NCI-H2196 treated with DMSO at 0.1 percent for 48 hours (cell line): ENCODE measurements around the gene GDAP2.
"Not testable (repeated sequence)": the region's sequence is repeated elsewhere in the genome, so short reads cannot be mapped to it uniquely, and the experiment has no call there.

Experiments used
- DNase-seq: peaks from one replicate; lab custom pipeline; 2025; ENCODE audit not compliant: unreplicated experiment; lab: John Stamatoyannopoulos, UW

Gene GDAP2, protein sequence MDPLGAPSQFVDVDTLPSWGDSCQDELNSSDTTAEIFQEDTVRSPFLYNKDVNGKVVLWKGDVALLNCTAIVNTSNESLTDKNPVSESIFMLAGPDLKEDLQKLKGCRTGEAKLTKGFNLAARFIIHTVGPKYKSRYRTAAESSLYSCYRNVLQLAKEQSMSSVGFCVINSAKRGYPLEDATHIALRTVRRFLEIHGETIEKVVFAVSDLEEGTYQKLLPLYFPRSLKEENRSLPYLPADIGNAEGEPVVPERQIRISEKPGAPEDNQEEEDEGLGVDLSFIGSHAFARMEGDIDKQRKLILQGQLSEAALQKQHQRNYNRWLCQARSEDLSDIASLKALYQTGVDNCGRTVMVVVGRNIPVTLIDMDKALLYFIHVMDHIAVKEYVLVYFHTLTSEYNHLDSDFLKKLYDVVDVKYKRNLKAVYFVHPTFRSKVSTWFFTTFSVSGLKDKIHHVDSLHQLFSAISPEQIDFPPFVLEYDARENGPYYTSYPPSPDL

DNA sequence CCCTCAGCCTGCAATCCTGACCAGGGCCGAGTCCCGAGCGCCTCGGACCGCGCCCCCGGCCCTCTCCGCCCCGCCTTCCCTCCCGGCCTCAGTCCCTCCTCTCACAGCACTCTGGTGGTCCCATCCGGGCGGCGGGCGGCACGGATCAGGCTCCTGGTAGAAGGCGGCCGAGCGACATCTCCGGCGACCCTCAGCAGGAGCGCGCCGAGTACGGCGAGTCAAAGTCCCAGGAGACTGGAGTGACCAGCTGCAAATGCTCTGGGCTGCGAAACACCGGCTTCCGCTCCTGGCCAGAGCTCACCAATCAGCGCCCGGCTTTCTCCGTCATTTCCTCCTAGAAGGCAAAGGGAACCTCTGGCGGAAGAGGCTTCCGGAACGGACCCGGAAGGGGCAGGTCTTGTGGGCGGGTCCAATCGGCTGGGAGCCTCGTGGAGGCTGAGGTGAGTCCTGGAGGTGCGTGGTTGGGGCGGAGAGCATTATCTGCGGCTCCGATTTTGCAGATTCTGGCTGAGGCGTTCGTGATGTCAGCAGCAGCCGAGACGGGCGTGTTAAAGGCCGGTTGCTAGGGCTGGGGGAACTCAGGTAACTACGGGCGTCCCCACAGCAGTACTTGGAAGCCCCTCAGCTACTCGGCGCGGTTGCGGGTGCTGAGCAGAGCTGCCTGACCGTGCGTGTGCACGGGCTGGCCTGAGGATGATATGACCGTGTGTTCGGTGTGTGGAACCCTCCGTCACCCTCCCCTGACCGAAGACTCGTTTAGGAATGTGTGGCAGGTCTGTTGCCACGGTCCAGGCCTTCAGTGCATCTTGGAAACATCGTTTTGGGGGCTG is at the start of gene GDAP2, which contains the start of gene WDR3:
Gene GDAP2, minus strand, starts transcription at position 279 of the 830 bp plus-strand sequence. CDS start 9,264 bp downstream, outside the sequence.
Gene WDR3, plus strand, starts transcription at position 397 of the 830 bp plus-strand sequence. CDS start 3,581 bp downstream, outside the sequence.
- peak; percentile 96 for DNase-seq

- DNase-seq: no peak
Observed at GRCh38 chr1:117976381-117976780, 47.0 kb upstream of the GDAP2 start.

DNA sequence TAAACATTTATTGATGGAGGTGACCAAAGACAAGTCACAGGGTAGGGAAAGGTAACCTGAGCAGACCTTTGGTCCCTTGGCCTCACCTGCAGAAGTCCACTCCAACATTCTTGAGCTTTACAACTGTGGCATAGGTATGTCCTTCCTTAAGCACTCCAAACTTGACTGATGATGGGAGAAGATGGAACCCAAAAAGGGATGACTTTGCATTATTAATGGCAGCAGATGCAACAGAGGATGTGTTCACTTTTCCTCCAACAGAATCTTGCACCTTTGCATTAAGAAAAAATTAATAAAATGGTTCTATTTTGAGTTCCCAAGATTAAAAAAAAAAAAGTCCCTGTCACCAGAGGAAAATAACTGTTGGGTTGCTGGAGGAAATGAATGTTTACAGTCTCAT is 42.4 kb upstream of the GDAP2 start:
- no peak for DNase-seq

DNA sequence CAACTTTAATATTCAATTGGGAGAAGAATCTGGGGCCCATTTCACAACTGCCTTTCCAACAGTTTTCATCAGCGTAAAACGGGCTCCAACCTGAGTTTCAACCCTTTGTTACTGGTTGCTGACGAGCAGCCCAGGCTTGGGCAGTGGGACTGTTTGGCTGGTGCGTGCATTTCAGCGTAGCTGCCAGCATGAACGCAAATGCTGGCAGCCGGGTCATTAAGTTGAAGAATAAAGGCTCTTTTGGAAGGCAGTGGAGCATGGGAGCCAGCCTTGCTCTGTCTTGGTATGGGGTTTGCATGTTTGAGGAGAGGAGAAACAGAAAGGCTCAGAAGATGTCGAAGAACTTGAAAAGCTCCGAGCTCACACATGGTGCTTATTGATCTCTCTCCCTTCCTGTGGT is 40.8 kb upstream of the GDAP2 start:
- DNase-seq: no peak

DNA sequence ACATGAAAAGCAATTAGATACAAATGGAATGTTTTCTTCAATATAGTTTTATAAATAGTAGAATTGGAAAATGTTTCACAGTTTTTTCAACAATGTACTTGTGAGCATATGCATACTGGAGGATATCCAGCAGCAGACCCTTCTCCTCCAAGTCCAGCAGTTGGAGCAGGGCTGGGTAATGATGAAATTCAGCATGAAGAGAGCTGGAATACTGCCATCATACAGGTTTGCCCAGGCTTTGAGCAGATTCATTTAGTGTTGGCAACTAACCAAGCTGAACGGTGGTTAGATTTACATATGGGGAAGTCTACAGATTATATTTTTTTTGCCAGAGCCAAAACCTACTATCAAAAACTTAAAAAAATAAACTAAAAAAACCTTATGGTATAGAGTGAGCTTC is 38.5 kb upstream of the GDAP2 start:
- peak; percentile 17 for DNase-seq

GRCh38 chr1:117967477-117967876 is 38.1 kb upstream of the GDAP2 start:
- no peak for DNase-seq

DNA sequence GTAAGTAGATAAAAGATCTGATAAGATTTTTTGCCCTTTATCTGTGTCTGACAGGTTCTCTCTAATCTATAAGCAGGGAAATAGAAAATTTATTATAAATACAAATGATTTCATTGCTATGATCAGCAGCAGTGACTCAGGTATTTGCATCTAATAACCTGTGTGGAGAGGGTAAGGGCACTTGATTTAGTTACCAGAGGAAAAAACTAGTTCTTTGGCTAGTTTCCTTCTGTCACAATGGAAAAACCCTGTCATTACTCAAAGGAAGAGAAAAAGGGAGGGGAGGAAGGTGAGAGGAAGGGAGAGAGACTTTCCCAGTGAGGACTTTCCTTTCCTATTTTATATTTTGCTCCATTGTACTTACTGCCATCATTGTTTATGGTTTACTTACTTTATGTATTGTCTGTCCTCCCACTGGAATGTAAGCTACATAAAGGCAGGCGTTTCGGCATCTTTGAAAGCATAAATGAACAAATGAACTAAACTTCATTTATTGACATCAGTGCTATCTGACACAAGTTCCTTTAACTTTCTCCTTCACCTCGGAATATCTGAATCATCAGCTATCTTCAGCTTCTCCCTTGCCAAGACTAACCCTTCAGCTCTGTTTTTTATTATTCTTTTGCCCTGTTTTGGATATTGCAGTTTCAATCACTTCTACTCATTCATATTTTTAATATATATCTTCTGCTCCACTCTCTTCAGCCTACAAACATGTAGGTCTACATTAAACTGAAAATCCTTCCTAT is 35.0 kb upstream of the GDAP2 start:
- DNase-seq: no peak

DNA sequence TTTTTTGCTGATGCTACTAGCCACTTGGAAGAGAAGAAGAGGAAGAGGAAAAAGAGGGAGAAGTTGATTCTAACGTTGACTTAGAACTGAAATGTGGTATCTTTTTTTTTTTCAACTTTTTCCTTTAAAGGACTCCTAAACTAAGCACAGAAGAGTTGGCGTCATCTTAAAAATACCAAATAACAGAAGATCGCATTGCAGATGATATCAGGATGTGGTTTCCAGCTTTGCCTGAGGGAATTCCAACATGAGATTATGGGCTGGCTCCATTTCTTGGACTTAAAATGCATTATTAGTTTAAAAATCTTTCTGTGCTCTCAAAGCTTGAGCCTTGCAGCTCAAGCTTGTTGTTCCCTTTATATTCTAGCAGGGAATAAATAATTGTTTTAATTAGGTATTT is 29.9 kb upstream of the GDAP2 start:
- no peak for DNase-seq

DNA sequence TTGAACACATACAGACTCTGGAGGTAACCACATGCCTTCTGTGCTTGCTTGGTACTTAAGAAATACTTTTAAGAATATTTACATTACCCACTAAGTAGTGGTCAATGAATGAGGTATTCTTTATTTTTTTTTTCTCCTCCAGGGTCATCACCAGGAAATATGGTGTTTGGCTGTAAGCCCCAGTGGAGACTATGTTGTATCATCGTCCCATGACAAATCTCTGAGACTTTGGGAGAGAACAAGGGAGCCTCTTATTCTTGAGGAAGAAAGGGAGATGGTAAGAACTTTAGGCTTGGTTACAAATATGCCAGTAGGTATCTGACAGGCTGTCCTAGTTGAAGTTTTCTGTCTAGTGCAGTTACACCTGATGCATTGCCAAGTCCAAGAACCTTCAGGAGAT is 23.0 kb upstream of the GDAP2 start:
- DNase-seq: no peak

DNA sequence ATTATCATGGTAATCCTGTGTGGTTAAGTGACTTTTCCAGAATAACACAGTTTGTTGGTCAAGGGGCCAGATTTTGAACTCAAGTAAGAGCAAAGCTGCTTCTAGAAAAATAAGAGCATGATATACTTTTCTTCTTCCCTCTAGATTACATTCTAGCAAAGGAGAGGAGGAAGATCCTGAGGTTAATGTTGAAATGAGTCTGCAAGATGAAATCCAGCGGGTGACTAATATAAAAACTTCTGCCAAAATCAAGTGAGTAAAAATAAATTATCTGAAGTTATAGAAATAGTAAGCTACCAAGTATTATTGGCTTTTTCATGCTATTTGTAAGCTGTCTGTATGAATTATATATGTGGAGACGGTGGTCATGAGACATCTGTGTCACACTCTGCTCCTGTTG is 12.9 kb upstream of the GDAP2 start:
- DNase-seq: no peak

- no peak for DNase-seq
Observed at GRCh38 chr1:117933769-117934168, 4.3 kb upstream of the GDAP2 start.

- DNase-seq: no peak
Observed at GRCh38 chr1:117932576-117932975, 3.2 kb upstream of the GDAP2 start.

GRCh38 chr1:117930484-117930883 is 1.1 kb upstream of the GDAP2 start:
- no peak for DNase-seq

- DNase-seq: no peak
Observed at GRCh38 chr1:117930173-117930447, 689 bp upstream of the GDAP2 start.

DNA sequence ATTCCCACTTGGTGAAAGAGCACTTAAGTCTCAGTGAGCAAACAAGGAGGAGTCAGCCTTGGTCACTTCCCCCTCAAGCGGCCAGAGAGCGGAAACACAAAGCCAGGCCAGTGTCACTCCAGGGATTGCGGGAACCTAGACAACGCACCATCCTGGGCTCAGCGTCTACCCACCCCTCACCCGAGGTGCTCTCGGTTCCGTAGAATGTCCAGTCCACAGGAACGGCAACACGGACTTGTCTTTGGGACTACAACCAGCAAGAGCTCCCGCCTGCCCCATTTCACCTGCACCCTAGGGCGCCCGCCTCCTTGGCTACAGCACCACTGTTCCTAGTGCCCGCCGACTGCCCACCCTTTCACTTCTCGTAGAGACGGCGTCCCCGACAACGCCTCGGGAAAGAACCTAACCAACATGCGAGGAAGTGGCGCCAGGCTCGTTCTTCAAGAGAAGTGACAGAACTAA is 509 bp downstream of the GDAP2 start:
- DNase-seq: peak; percentile 60

DNA sequence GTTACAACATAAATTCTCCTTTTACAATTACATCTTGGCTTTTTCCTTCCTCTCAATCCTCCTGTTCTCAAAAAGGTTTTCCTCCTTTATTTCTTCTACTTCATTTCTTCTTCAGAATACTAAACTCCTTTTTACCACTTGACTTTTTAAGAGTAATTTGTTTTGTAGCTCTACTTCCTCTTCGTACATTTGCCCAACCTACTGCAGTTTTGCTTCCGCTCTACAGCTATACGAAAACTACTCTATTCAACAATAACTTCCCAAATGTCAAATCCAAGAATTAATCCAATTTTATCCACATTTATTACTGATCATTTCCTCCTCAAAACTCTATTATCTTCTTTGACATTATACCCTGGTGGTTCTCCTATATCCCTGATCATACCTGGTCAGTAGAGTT is 3.4 kb downstream of the GDAP2 start:
- DNase-seq: no peak

DNA sequence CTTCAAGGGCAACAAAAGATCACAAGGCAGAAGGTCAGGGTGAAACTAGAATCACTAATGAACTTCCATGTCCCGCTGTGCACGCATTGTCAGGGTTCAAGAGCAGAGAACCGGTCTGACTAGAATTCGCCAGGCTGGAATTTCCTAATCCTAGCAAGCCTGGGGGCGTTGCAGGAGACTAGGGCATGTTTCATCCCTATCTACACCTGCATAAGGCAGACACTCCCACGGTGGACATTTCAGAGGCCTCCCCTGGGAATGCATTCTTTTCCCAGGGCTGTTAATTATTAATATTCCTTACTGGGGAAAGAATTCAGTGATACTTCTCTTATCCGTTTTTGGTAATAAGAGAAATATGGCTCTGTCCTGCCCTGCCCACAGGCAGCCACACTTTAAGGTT is 6.7 kb downstream of the GDAP2 start:
- not testable (repeated sequence) for DNase-seq

- DNase-seq: no peak
Observed at GRCh38 chr1:117921991-117922390, 7.4 kb downstream of the GDAP2 start.

DNA sequence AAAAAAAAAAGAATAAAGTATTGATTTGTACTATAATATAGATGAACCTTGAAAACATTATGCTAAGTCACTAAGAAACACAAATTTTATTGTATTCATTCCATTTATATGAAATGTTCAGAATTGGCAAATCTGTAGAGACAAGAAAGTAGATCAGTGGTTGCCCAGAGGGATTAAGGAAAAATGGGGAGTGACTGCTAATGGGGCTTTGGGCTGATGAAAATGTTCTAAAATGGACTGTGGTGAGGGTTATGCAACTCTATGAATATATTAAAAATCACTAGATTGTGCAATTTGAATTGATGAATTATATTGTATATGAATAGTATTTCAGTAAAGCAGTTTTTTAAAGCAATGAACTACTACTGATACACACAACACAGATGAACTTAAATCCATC is 10.0 kb downstream of the GDAP2 start:
- DNase-seq: no peak

DNA sequence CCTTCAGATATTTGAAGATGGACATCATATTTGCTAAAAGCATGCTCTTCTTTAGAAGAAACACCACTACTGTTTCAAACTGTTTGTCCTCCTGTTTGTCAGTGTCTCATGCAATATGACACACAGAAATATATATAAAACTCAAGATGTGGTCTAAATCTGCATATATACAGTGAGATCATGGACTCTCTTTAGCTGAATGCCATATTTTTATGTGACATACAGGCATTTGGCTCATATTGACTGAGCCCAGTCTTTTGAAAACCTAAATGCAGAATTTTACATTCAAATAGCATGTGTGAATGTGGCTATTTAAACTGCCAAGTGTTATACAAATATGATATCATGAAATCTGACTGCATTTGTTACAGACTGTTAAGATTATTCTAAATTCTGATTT is 18.4 kb downstream of the GDAP2 start:
- no peak for DNase-seq

DNA sequence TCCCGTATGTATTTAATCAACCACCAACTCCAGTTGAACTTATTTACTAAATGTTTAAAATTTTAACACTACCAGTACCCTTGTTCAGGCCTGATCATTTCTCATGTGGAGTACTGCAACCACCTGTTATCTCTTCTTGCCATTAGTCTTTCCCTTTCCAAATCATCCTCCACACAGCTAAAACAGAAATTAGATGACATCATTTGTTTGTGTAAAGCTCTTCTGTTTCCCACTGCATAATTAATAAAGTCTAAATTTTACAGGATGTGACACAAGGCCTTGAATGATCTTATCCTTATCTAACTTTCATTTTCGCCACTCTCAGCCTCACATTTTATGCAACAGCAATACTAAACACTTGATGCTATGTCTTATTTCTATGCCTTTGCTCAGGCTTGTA is 24.4 kb downstream of the GDAP2 start:
- no peak for DNase-seq
